PC-9 (cell line): ENCODE data around the gene LRRC28.

Experiments
- EZH2 ChIP-seq: fragments of 200-600 bp; sonication (generic); IDR thresholded peaks from 2 replicates; pipeline ENCODE4 v1.8.0; 2017; ENCODE audit warnings: antibody characterized with exemption, low read depth
- TF ChIP-seq, protein P1 (sequence below): fragments of 200-600 bp; sonication (generic); conservative IDR thresholded peaks from 2 replicates; pipeline ENCODE4 v1.6.1; 2017; ENCODE audit warnings: mixed run types, antibody characterized with exemption, mild to moderate bottlenecking, moderate library complexity

DNA sequence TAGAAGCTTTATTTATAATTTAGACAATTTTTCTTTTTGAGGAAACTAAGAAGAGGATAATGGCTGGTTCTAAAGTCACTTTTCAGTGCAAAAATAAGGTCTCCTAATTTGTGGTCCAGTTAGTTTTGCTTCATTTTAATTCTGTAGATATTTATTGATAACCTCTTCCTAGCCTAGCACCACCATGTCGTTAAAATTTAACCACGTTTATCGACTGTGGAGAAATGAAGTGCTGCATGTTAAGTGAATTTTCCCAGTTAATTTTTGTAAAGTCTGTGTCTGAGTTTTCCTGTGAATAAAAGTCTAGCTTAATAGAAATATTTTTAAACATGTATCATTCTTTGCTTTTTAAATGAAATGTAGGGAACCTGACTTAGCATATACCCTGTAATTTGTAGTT is 16.7 kb downstream of the LRRC28 start:
- TF ChIP-seq, protein P1, sequence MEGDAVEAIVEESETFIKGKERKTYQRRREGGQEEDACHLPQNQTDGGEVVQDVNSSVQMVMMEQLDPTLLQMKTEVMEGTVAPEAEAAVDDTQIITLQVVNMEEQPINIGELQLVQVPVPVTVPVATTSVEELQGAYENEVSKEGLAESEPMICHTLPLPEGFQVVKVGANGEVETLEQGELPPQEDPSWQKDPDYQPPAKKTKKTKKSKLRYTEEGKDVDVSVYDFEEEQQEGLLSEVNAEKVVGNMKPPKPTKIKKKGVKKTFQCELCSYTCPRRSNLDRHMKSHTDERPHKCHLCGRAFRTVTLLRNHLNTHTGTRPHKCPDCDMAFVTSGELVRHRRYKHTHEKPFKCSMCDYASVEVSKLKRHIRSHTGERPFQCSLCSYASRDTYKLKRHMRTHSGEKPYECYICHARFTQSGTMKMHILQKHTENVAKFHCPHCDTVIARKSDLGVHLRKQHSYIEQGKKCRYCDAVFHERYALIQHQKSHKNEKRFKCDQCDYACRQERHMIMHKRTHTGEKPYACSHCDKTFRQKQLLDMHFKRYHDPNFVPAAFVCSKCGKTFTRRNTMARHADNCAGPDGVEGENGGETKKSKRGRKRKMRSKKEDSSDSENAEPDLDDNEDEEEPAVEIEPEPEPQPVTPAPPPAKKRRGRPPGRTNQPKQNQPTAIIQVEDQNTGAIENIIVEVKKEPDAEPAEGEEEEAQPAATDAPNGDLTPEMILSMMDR = no peak
- TF ChIP-seq EZH2 = no peak
